ENCODE measurements around the gene TMEM269.
"Not testable (repeated sequence)": the region's sequence is repeated elsewhere in the genome, so short reads cannot be mapped to it uniquely, and the experiment has no call there.

The TMEM269 gene

GRCh38 chr1:42748021-42748420 is 36.8 kb upstream of the TMEM269 start:
- DNase-seq (ENCODE audit: low read depth): no peak

DNA sequence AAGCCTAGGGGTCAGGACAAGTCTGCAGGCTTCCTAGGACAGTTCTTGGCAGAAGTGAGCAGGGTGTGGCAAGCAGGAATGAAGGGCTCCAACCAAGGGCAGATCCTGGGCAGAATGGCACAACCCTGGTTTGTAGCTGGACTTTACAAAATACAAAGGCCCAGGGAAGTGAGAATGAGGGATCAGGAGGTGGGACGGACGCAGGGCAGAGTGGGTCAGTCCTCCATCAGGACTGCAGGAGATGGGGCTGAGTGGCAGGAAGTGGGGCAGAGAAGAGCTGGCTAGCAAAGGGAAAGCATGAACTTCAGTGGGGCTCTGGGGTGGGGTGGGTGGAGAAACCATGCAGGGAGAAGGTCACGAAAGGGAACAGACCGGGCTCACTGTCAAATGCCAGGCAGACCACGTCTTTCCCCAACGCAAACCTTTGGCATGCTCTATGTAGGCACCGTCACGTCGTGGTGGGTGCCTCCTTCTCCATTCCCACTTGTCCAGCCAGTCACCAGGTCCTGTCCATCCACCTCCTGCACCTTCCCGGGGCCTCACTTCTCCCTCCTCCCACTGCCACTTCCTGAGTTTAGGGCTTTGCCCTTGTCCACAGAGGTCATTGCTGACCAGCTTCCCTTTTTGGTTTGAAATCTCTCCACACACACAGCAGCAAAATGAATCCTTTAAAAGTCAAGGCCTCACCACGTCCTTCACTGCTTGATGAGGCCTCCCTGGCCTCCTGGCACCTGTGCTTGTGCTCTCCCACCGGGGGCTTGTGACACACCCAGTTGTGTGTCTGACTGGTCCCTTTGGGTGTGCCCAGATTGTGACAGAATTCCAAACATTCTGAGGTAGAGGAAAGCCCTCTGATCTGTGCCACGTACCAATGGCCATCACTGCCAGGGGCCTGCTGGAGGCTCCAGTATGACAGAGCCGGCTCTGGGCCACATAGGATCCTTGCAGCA is 36.1 kb upstream of the TMEM269 start:
- no peak for DNase-seq (ENCODE audit: low read depth)

DNA sequence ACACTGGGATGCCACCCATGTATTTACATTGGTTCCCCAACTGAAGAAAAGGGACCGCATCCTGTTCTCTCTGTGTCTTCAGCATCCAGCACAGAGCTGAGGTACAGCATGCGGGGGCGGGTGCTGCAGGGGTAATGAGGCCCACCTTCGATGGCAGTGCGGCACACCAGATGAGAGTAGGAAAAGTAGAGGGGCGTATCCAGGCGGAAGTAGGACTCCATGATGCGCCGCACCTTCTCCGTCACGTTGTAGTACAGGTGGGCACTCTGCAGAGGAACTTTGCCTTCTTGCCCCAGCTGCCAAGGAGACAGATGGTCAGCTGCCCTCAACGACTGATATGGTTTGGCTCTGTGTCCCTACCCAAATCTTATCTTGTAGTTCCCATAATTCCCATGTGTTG is 34.8 kb upstream of the TMEM269 start:
- DNase-seq (ENCODE audit: low read depth): no peak

DNA sequence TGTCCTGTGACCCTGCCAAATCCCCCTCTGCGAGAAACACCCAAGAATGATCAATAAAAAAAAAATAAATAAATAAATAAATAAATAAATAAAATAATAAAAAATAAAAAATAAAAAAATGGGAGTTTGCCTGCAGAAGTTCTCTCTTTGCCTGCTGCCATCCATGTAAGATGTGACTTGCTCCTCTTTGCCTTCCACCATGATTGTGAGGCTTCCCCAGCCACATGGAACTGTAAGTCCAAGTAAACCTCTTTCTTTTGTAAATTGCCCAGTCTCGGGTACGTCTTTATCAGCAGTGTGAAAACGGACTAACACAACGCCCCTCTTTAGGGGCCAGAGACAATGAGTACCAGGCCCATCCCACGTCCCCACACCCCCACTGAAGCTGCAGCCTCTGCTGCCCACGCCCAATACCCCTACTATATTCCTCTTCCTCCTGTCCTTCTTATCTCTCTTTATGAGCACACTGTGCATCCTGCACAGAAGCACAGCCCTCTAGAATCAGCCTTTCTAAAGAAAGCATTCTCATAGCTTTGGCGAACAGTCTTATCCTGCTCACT is 33.2 kb upstream of the TMEM269 start:
- not testable (repeated sequence) for DNase-seq (ENCODE audit: low read depth)

DNA sequence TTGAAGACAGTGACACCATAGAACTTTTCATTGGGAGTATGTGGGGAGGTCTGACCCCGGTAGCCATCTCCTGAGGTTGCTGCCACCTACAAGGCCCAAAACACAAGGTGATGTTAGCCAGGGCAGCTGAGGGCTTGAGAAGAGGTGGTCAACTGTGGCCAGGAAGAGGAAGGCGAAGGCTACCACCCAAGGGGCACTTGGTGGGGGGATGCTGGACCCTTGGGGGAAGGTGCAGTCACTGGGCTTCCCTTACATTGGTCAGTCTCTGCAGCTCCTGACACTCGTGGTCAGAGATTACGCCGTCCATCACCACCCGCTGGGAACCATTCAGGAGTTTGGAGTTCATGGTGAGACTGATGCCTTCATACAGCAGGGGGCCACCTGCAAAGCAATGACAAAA is 32.5 kb upstream of the TMEM269 start:
- DNase-seq (ENCODE audit: low read depth): no peak

GRCh38 chr1:42753070-42753469 is 31.7 kb upstream of the TMEM269 start:
- no peak for DNase-seq (ENCODE audit: low read depth)

DNA sequence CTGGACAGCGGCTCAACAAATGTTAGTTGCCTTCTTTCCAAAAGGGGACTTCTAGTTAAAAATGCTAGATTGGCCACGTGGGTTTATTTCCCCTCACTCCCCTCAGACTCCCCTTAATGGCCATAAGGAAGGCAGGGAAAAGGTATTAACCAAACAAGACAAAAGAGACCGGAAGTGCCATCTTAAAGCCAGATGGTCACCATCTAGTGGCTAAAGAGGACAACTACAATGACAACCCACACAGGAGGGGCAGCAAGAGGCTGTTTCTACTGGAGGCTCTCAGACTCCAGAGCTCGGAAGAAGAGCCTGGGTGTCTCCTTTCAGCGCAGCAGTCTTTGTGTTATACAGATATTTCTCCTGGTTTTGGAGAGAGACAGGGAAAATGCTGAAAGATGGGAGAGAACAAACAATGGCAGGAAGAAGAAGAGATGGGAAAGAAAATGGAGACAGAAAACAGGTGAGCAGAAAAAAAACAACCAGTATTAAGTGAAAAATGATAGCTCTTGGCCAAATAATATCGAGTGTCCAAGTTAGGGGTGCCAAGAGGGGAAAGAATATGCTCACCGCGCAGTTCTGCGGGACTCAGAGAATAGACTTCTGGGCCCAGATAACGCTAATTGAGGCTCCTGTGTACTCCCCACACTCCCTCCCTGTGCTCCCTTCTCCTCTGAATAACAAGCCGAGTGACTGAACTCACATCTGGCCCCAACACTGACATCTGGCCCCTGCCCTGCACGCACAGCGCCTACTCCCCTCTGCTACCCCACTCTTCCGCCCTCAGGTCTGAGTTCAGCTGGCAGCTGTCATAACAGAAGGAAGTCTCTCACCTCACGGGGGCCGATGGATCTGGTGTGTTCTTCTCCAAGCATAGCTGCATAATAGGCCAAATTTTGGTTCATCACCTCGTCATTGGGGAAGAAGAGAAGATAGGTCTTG is 27.6 kb upstream of the TMEM269 start:
- no peak for DNase-seq (ENCODE audit: low read depth)

GRCh38 chr1:42757892-42758275 is 26.9 kb upstream of the TMEM269 start:
- no peak for DNase-seq (ENCODE audit: low read depth)

- no peak for DNase-seq (ENCODE audit: low read depth)
These were observed 26.1 kb upstream of the TMEM269 start for GRCh38 chr1:42758641-42759040.

DNA sequence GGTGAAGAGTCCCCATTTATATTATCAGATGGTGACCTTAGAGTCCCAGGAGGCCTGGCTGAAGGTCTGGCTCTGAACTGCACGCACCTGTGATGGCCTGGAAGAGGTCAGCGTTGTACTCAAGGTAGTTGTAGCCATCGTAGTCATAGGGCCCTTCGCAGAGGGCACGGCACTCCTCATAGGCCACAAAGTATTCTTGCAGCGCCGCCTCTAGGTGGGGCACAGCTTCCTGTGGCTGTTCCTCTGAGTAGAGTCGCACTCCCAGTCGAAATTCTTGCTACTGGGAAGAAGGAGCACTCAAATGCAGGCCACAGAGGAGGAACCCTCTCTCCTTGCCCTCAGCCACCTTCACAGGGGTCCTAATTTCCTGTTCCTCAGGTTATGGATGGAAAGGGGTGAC is 25.7 kb upstream of the TMEM269 start:
- DNase-seq (ENCODE audit: low read depth): no peak

- DNase-seq (ENCODE audit: low read depth): no peak
These were observed 23.2 kb upstream of the TMEM269 start for GRCh38 chr1:42761567-42761966.

DNA sequence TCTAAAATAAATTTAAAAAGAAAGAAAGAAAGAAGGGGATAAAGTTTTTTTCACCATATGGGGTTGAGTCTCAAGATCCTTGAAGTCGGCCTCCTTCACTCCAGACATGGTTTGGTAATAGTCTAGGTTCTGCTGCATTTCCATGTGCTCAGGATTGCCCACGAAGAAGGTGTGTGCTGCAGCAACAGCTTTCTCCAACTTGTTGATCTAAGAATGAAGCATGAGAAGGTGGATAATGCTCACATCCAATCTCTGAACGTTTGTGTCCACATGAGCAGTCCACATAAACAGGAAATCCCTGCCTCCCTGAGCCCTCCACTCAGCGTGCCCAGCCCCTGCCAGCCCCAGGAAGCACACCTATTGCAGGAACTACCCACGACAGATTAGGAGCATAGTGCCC is 22.5 kb upstream of the TMEM269 start:
- no peak for DNase-seq (ENCODE audit: low read depth)

- no peak for DNase-seq (ENCODE audit: low read depth)
These were observed 19.5 kb upstream of the TMEM269 start for GRCh38 chr1:42765269-42765668.

DNA sequence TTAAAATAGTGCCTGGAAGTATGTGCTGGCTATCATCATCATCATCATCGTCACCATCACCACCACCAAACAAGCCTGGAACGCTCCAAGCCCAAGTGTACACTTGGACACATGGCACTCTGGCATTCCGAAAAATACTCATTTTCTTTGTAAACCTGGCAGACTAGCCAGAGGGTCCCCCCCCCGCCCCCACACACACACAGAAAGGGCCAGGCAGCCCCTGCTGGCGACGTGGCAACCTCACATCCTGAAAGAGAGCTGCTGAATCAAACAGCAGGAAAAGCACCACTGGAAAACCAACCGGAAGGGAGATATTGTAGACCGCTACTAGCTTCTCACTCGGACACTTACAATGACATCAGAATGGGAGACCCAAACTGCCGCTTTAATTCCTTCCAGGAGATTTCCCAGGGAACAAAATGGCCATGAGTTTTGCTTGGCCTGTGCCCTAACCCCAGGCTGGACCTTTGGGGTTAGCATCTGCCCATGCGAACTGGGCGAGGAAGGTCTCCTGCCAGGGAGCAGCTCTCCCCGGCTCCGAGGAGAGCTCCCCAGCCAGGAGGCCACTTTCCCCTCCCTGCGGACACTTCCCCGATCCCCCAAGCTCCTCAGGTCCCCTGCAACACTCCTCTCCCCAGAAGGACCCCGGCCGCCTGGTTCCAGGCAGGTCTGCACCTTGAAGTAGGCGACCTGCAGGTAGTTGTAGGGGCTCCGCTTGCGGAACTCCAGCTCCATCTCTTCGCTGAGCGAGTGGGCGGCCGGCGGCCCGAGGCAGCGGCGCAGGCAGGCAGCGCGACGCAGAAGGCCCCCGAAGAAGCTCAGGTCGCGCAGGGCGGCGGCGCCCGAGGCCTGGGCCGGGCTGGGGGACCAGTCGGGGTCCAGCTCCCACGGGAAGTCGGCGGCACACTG is 18.7 kb upstream of the TMEM269 start:
- peak; percentile 25 for DNase-seq (ENCODE audit: low read depth)

DNA sequence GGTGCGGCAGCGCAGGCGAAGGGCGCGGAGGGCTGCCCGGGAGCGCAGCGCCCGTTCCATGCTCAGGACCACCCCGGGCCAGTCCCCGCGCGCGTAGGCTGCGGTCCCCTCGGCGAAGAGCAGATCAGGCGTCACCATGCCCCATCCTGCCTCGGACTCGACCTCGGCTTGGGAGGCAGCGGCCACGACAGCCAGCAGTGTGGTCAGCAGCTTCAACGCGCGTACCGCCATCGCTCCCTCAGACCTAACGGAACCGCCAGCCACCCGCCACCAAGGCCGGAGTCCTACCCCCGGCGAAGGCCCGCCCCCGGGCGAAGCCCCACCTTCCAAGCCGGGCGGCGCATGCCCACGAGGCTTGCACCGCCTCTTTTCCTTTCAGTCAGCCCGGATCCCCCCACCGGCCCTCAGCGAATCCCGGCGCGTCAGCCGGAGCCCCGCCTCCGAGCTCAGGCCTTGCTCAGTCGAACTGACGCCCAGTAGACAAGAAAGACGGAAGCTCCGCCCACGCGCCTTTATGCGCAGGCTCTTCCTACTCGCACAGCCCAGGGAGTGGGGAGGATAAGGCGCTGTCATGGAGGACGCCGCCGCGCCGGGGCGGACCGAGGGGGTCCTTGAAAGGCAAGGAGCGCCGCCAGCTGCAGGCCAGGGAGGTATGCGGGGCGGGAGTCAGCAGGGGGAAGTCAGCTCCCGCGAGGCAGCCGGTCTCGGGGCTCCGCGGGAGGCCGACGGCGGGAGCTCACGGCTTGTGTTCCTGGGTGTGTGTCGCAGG is 17.9 kb upstream of the TMEM269 start, which contains the start of the genes C1orf50 and P3H1:
C1orf50 (plus strand) TSS at position 509 of the 769 bp plus-strand sequence; CDS start at position 572, 63 bp downstream.
P3H1 (minus strand) TSS at position 288 of the 769 bp plus-strand sequence; CDS start at position 231, 57 bp downstream.
- peak; percentile 99 for DNase-seq (ENCODE audit: low read depth)

DNA sequence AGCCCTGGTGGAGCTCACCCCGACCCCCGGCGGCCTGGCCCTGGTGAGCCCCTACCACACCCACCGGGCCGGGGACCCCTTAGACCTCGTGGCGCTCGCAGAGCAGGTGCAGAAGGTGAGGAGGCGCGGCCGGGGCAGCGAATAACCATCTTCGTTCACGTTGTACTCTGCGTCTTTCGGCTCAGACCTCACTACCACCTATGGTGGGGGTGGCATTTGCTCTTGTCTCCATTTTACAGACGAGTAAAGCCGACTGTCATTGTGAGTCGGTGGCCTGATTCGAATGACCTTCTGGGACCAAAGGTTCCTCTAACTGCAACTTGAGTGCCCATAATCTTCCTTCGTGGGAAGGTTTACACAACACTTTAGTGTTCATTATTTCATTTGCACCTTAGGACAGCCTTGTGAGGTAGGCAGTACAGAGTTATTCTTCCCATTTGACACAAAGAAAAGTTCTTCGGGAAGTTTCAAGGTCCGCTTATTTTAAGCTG is 17.2 kb upstream of the TMEM269 start:
- no peak for DNase-seq (ENCODE audit: low read depth)

DNA sequence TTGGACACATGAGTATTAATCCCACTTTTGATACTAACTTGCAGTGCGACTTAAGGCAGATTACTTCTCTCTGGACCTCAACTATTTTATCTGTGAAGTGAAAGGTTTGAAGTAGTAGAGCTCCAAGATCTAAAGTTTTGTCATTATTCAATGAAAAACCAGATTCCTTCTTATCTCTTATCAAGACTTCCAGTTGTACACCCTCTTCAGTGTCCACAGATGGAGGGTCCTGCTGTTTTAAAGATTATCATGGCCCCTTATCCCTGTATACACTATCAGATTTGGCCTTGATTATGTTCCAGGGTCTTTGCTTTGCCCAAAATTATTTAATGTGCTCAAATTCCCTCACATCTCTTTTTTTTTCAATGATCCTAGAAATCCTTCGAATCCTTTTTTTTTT is 16.6 kb upstream of the TMEM269 start:
- no peak for DNase-seq (ENCODE audit: low read depth)

- no peak for DNase-seq (ENCODE audit: low read depth)
These were observed 15.0 kb upstream of the TMEM269 start for GRCh38 chr1:42769811-42770210.

DNA sequence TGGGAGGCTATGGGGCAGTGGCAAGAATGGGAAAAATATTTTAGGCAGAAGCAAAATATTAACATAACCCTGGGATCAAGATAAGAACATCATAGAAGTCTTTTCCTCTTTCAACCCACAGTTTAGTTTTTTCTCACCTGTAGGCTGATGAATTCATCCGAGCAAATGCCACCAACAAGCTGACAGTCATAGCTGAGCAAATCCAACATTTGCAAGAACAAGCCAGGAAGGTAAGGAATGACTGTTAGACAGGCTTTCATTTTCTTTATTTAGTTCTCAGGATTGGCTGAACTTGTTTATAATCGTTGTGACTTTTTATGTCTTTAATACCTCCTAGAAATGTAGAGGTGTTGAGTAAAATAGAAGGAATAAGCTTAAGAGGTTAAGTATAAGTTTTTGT is 11.4 kb upstream of the TMEM269 start:
- no peak for DNase-seq (ENCODE audit: low read depth)

DNA sequence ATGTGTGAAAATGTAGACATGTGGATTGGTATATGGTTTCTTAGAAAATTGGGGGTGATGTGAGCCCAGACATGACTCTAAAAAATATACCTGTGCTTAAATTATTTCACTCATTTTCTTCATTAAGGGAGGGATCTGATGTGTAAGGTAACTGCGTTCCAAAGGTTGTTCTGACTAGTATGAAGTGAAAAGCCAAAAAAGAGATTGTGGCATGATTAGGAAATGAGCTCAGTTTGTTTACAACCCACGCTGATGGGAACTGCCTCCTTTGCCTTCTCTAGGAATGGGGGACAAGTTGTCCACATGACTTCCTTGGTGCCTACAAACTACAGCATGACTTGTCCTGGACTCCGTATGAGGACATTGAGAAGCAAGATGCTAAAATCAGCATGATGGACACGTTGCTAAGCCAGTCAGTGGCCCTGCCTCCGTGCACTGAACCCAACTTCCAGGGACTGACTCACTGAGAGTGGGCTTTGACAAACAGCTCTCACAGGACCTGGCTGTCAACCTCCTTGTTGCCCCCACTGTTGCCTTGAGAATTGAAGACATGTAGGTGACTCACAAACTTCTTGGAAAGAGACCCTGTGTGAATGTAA is 9.8 kb upstream of the TMEM269 start:
- no peak for DNase-seq (ENCODE audit: low read depth)

Measured in activated T-cell treated with anti-CD3 and anti-CD28 coated beads for 24 hours (primary cell).